ENCODE measurements around the gene VPS37C. TPM values are rescaled to one million over a fixed set of nuclear protein-coding genes. Genes with fewer than 3 reads are reported as not detected.
A peak's percentile ranks its signal among the peaks of the same experiment; 100 is the strongest.

Gene VPS37C
- total and polyA plus RNA-seq, 9 of the 15 experiments (the other 6 are each of a cell fraction or from before 2014, with no cell fraction given), result 0.62 to 29.8 (median 11.5) TPM

- Histone ChIP-seq H3K9me3 (replicated peaks; ENCODE audit: control insufficient read depth, insufficient read depth, low read depth, low read length) (no peaks in the 10 kb centered on the region; the same call in 1 of the 2 replicates), H3K4me2 (ENCODE audit: insufficient read depth, low read length) (no peak overlapping the region), H3K36me3 (ENCODE audit: control insufficient read depth, insufficient read depth, low read length) (no peaks in the 10 kb centered on the region), H3K4me3 (no peak overlapping the region), H4K20me1 (replicated peaks; ENCODE audit: control insufficient read depth, insufficient read depth, low read length) (no peaks in the 10 kb centered on the region; the same call in 1 of the 2 replicates), H3K9me1 (ENCODE audit: control insufficient read depth, insufficient read depth, low read length) (no peaks in the 10 kb centered on the region), H3K27ac (ENCODE audit: extremely low read depth, low read depth, low read length) (no peak overlapping the region), H3K4me1 (replicated peaks in 1 of 2; ENCODE audit: control insufficient read depth in 2 of 2, insufficient read depth in 2 of 2, low read length in 2 of 2) (peaks cover 0 to 13% of the 10 kb centered on the region in 2 experiments; a peak in 3 of 5 replicates), H2AFZ (ENCODE audit: low read depth, low read length) (no peak overlapping the region), H3K79me2 (ENCODE audit: control insufficient read depth, insufficient read depth, low read length) (no peaks in the 10 kb centered on the region), H3K9ac (ENCODE audit: insufficient read depth in 1 of 2, low read depth in 2 of 2, low read length in 2 of 2) (no peak overlapping the region; a peak in 1 of 4 replicates), H3K27me3 (ENCODE audit: control insufficient read depth in 2 of 2, insufficient read depth in 2 of 2, low read length in 2 of 2) (peaks cover 4 to 15% of the 10 kb centered on the region in 2 experiments; a peak in 3 of 5 replicates)
- TF ChIP-seq, protein P1, sequence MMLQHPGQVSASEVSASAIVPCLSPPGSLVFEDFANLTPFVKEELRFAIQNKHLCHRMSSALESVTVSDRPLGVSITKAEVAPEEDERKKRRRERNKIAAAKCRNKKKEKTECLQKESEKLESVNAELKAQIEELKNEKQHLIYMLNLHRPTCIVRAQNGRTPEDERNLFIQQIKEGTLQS (IDR thresholded peaks at IDR 0.05), result peak; percentile 63; the same call in 1 of the 2 replicates
- TF ChIP-seq, protein P1 (CRISPR knock-in tag; conservative IDR thresholded peaks at IDR 0.05), result no peak
- TF ChIP-seq ZNF511 (CRISPR knock-in tag; IDR thresholded peaks at IDR 0.05), result no peak
- TF ChIP-seq RBM39 (optimal IDR thresholded peaks at IDR 0.05; ENCODE audit: low read depth, low read length), result no peak
- no peak for TF ChIP-seq BRCA1 (IDR thresholded peaks at IDR 0.05)
- TF ChIP-seq BRCA1 (CRISPR knock-in tag; IDR thresholded peaks at IDR 0.05), result no peak
- no peak for TF ChIP-seq CEBPB (tag; IDR thresholded peaks at IDR 0.05)
- no peak for TF ChIP-seq KDM2B (CRISPR knock-in tag; IDR thresholded peaks at IDR 0.05)
- no peak for TF ChIP-seq CEBPG (CRISPR knock-in tag; IDR thresholded peaks at IDR 0.05)
- TF ChIP-seq CEBPG (tag; conservative IDR thresholded peaks at IDR 0.05 in 1 of 2, IDR thresholded peaks at IDR 0.05 in 1 of 2), result 0 out of 4 replicates have a peak, but pooled peaks of 1 of the 2 experiments have one; percentile 24
- no peak for TF ChIP-seq HDAC1 (IDR thresholded peaks at IDR 0.05)
- FAIRE-seq (no peak), ATAC-seq (no peak), DNase-seq (ENCODE audit: extremely low read depth in 1 of 4, low spot score in 3 of 4) (no peak)
- intact Hi-C loops (cut with micrococcal nuclease), result no loop called here
- in situ Hi-C loops (cut with MboI), result no loop called here
- POLR2A ChIA-PET, result interaction anchor here (0.8 to 1.0 kb wide), 2 partner anchors 27 to 39 kb away, joined by 3 read pairs; no protein-coding TSS in a partner anchor
- under 1% methylated on average over 9 of the region's 9 CpGs for WGBS (ENCODE audit: insufficient coverage, low coverage, missing lambda C conversion rate)
- CTCF ChIA-PET (ENCODE audit: low intra/inter-chr PET ratio), result no interaction called here
- BruUV-seq (replicated peaks), result no TSS peak
Observed at GRCh38 chr11:61087426-61088119, 73.7 kb downstream of the VPS37C start.
